Osteoblast (primary cell): Measurements from ENCODE around the gene ZBTB7C. TPM values are rescaled to one million over a fixed set of nuclear protein-coding genes. Genes with fewer than 3 reads are reported as not detected.

ENCODE experiments used
- DNase-seq: peaks from one replicate; pipeline ENCODE4 v3.0.0; 2011; ENCODE audit warnings: low spot score, mixed read lengths; ENCODE audit not compliant: insufficient read length; ENCODE audit errors: missing footprints
- H2AFZ ChIP-seq: 2 replicates; pipeline ENCODE4 v1.6.0; 2011; ENCODE audit warnings: mild to moderate bottlenecking, low read length
- H3K27ac ChIP-seq: 2 replicates; pipeline ENCODE4 v1.5.1; 2011; ENCODE audit warnings: mild to moderate bottlenecking, low read depth, low read length, moderate library complexity
- H3K27me3 ChIP-seq: 2 replicates; pipeline ENCODE4 v1.6.0; 2012; ENCODE audit warnings: mild to moderate bottlenecking, control low read depth, inconsistent platforms, low read length, moderate library complexity; ENCODE audit not compliant: insufficient read depth
- H3K36me3 ChIP-seq: 2 replicates; pipeline ENCODE4 v1.5.1; 2011; ENCODE audit warnings: mild to moderate bottlenecking, low read length, control low read depth, moderate library complexity; ENCODE audit not compliant: insufficient read depth
- H3K4me1 ChIP-seq: 2 replicates; pipeline ENCODE4 v1.5.1; 2011; ENCODE audit warnings: mild to moderate bottlenecking, low read length, control low read depth, moderate library complexity; ENCODE audit not compliant: insufficient read depth
- H3K4me2 ChIP-seq: 2 replicates; pipeline ENCODE4 v1.6.0; 2011; ENCODE audit warnings: mild to moderate bottlenecking, low read length; ENCODE audit not compliant: insufficient read depth
- H3K4me3 ChIP-seq: fragments of 200-600 bp; sonication (generic); 3 replicates; pipeline ENCODE4 v1.5.1; 2012; ENCODE audit warnings: mild to moderate bottlenecking, low read length, inconsistent platforms; ENCODE audit not compliant: insufficient read depth
- H3K79me2 ChIP-seq: 2 replicates; pipeline ENCODE4 v1.6.0; 2012; ENCODE audit warnings: mild to moderate bottlenecking, low read length, control low read depth, inconsistent platforms; ENCODE audit not compliant: insufficient read depth
- H3K9me3 ChIP-seq: 2 replicates; pipeline ENCODE4 v1.5.1; 2011; ENCODE audit warnings: low read depth, low read length, control low read depth
- H4K20me1 ChIP-seq: 2 replicates; pipeline ENCODE4 v1.6.0; 2012; ENCODE audit warnings: mild to moderate bottlenecking, low read length, control low read depth; ENCODE audit not compliant: insufficient read depth
- total RNA-seq: library from RNA; depleted of rRNA; stranded (reverse); fragments of >200 nt; gene quantifications from 2 replicates; pipeline ENCODE4 v1.2.3, GENCODE V29; 2012
- TF ChIP-seq, protein P1 (sequence below): IDR thresholded peaks from 2 replicates; pipeline ENCODE4 v1.5.1; 2011; ENCODE audit warnings: mild to moderate bottlenecking, low read depth, low read length, moderate library complexity; ENCODE audit errors: extremely low read depth

ZBTB7C gene
- total RNA-seq, 1 donor: 0.36 TPM

DNA sequence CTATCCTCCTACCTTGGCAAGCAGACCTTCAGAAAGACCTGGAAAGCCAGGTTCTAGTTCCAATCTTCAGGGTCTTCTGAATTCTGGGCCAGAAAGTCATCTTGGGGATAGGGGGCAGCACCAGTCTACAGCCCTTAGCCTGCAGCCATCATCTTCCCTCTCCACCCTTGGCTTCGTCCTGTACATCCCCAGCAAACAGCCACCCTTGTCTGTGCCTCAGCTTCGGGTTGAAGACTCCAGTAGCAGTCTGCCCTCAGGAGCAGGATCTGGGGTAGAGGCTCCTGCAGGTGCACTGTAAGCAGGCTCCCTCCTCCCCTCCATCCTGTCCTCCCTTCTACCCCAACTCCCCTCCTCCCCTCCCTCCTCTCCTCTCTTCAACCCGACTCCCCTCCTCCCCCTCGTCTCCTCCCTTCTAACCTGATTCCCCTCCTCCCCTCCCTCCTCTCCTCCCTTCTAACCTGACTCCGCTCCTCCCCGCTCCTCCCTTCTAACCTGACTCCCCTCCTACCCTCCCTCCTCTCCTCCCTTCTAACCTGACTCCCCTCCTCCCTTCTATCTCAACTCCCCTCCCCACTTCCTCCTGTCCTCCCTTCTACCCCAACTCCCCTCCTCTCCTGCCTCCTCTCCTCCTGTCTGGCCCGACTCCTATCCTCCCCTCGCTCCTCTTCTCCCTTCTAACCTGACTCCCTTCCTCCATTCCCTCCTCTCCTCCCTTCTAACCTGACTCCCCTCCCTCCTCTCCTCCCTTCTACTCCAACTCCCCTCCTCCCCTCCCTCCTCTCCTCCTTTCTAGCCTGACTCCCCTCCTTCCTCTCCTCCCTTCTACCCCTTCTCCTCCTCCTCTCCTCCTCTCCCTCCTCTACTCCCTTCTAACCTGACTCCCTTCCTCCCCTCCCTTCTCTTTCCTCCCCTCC lies 388.6 kb downstream of the ZBTB7C start:
- H3K27ac ChIP-seq: no peak overlapping the region
- no peak for DNase-seq
- no peak overlapping the region for H3K4me3 ChIP-seq
- no peaks in the 10 kb centered on the region for H3K36me3 ChIP-seq
- H3K27me3 ChIP-seq: peaks cover 22% of the 10 kb centered on the region
- H3K4me1 ChIP-seq: peaks cover 13% of the 10 kb centered on the region
- no peak overlapping the region for H3K4me2 ChIP-seq
- TF ChIP-seq, protein P1, sequence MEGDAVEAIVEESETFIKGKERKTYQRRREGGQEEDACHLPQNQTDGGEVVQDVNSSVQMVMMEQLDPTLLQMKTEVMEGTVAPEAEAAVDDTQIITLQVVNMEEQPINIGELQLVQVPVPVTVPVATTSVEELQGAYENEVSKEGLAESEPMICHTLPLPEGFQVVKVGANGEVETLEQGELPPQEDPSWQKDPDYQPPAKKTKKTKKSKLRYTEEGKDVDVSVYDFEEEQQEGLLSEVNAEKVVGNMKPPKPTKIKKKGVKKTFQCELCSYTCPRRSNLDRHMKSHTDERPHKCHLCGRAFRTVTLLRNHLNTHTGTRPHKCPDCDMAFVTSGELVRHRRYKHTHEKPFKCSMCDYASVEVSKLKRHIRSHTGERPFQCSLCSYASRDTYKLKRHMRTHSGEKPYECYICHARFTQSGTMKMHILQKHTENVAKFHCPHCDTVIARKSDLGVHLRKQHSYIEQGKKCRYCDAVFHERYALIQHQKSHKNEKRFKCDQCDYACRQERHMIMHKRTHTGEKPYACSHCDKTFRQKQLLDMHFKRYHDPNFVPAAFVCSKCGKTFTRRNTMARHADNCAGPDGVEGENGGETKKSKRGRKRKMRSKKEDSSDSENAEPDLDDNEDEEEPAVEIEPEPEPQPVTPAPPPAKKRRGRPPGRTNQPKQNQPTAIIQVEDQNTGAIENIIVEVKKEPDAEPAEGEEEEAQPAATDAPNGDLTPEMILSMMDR: no peak
- H2AFZ ChIP-seq: no peak overlapping the region
- H3K79me2 ChIP-seq: no peaks in the 10 kb centered on the region
- H4K20me1 ChIP-seq: no peaks in the 10 kb centered on the region
- H3K9me3 ChIP-seq: no peaks in the 10 kb centered on the region

DNA sequence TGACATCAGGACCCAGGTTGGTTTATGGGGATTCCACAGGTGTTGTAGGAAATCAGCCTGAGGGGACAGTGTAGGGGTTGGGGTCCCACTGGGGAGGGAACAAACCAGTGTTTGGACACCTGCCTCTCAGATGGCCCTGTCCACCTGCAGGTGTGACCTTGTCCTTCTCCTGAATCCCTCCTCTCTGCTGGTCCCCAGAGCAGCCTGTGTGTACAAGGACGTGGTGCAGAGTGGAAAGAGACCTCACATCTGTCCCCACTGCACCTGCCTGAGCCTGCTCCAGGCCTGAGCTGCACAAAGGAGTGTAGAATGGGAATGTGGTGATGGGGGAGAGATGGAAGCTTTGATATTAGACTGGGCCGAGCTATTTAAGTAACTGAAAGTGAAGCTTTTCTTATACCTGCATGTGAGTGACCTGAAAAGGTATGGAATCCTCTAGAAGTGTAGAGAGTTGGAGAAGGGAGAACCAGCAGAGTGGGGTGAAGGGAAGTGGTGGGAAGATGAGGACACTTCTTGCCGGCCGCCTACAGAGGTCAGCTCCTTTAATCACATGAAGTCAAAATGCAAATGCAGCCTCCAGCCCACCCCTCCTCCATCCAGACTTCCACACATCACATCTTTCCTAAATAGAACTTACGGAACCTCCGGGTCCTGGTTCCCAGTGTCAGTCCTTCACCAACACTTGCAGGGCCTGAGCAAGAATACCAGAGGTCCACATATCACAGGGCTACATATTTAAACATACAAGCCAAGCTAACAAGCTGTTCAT lies 389.4 kb downstream of the ZBTB7C start:
- TF ChIP-seq, protein P1: no peak
- no peak for DNase-seq
- H3K4me3 ChIP-seq: no peak overlapping the region

DNA sequence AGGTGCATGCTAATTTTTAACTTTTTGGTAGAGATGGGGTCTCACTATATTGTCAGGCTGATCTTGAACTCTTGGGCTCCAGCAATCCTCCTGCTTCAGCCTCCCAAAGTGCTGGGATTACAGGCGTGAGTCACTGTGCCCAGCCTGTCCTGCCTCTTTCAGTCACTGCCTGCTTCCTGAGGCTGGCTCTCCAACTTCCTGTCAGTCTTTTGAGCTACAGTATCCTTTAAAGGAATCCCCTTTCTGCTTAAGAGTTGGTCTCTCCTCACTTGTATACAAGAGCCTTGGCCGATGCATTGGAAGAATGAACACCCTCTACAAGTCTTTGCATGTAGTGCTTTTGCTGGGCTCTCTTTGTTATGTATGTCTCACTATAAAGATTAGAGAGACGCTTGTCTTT lies 390.3 kb downstream of the ZBTB7C start:
- Histone ChIP-seq H3K36me3 (no peaks in the 10 kb centered on the region), H3K4me1 (peaks cover 12% of the 10 kb centered on the region), H3K27me3 (peaks cover 34% of the 10 kb centered on the region), H3K4me2 (no peak overlapping the region), H3K4me3 (no peak overlapping the region), H4K20me1 (no peaks in the 10 kb centered on the region), H2AFZ (no peak overlapping the region), H3K27ac (no peak overlapping the region), H3K9me3 (no peaks in the 10 kb centered on the region), H3K79me2 (no peaks in the 10 kb centered on the region)
- TF ChIP-seq, protein P1: no peak
- no peak for DNase-seq

More for the DNA sequence above, 389.4 kb downstream of the ZBTB7C start:
- Histone ChIP-seq H3K27me3 (peaks cover 25% of the 10 kb centered on the region), H3K4me1 (peaks cover 13% of the 10 kb centered on the region), H3K27ac (no peak overlapping the region), H2AFZ (no peak overlapping the region), H3K9me3 (no peaks in the 10 kb centered on the region), H3K36me3 (no peaks in the 10 kb centered on the region), H3K4me2 (no peak overlapping the region), H3K79me2 (no peaks in the 10 kb centered on the region), H4K20me1 (no peaks in the 10 kb centered on the region)

DNA sequence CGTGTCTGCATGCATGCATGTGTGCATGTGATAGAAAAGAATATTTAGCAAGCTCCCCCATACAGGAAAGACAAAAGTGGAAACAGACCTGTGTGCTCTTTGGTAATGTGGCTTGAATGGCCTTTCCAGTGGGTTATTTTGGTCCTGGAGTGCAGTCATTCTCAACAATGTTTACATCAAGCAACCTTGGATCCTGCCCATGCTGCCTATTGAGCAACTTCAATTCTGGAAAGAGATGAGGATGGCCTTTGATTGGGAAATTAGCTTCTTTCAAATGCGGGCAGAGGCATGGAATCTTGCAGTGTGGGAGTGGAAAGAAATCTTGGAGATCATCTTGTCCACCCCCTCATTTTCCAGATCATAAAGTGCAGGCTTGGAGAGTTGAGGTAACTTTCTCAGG lies 391.5 kb downstream of the ZBTB7C start:
- Histone ChIP-seq H3K4me1 (no peaks in the 10 kb centered on the region), H3K79me2 (no peaks in the 10 kb centered on the region), H3K36me3 (no peaks in the 10 kb centered on the region), H3K4me3 (no peak overlapping the region), H4K20me1 (no peaks in the 10 kb centered on the region), H2AFZ (no peak overlapping the region), H3K9me3 (no peaks in the 10 kb centered on the region), H3K27ac (no peak overlapping the region), H3K27me3 (peaks cover 40% of the 10 kb centered on the region), H3K4me2 (no peak overlapping the region)
- TF ChIP-seq, protein P1: no peak
- DNase-seq: no peak
